Measurements from ENCODE around the gene DCHS1.

GRCh38 chr11:6612213-6613041 lies 43.2 kb downstream of the DCHS1 start, which contains the start of gene TAF10:
- TF ChIP-seq POLR2A (IDR thresholded peaks at IDR 0.05) (peak; percentile 94 to 95), POLR2AphosphoS5 (IDR thresholded peaks at IDR 0.05) (peak; percentile 99)
- TF ChIP-seq, protein P1, sequence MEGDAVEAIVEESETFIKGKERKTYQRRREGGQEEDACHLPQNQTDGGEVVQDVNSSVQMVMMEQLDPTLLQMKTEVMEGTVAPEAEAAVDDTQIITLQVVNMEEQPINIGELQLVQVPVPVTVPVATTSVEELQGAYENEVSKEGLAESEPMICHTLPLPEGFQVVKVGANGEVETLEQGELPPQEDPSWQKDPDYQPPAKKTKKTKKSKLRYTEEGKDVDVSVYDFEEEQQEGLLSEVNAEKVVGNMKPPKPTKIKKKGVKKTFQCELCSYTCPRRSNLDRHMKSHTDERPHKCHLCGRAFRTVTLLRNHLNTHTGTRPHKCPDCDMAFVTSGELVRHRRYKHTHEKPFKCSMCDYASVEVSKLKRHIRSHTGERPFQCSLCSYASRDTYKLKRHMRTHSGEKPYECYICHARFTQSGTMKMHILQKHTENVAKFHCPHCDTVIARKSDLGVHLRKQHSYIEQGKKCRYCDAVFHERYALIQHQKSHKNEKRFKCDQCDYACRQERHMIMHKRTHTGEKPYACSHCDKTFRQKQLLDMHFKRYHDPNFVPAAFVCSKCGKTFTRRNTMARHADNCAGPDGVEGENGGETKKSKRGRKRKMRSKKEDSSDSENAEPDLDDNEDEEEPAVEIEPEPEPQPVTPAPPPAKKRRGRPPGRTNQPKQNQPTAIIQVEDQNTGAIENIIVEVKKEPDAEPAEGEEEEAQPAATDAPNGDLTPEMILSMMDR (IDR thresholded peaks at IDR 0.05), result peak in 3 of 4 experiments; percentile 53 to 77 (median 58)
